Naive thymus-derived CD8-positive, alpha-beta T cell (primary cell): ENCODE data around the gene AKR1B1. TPM values are rescaled to one million over a fixed set of nuclear protein-coding genes. Genes with fewer than 3 reads are reported as not detected.
A peak's percentile ranks its signal among the peaks of the same experiment; 100 is the strongest.

ENCODE experiments used
- ATAC-seq, 2 donors: fragments of 150-1000 bp; cut with Tn5 transposase in 1 of 2; sonication (Bioruptor Pico), chemical (Tn5 transposase) in 1 of 2; 1 replicate in 1 of 2; 2 replicates in 1 of 2; pipeline ENCODE4 v1.10.0; 2021; ENCODE audit warnings: mild to moderate bottlenecking in 2 of 2, moderate library complexity in 2 of 2
- POLR2A ChIA-PET: fragments of 350-600 bp; sonication (Branson Sonifier 250); formaldehyde crosslinking; loops from one replicate; lab custom pipeline; 2021; ENCODE audit warnings: antibody characterized with exemption; lab: Charles Lee
- DNase-seq, 10 donors: peaks; one replicate each; pipeline versions ENCODE4 v3.0.0 to v3.0.0-alpha.2; 2020 to 2022
- H3K27ac Mint-ChIP-seq, 10 donors: one replicate each; pipeline ENCODE4 v1.8.0; 2020 to 2022; ENCODE audit warnings: mild to moderate bottlenecking in 10 of 10, mixed read lengths in 10 of 10, moderate library complexity in 4 of 10, inconsistent platforms in 1 of 10
- H3K27me3 Mint-ChIP-seq, 5 donors: one replicate each; pipeline ENCODE4 v1.8.0; 2021 to 2022; ENCODE audit warnings: mixed read lengths in 5 of 5
- H3K36me3 Mint-ChIP-seq, 3 donors: one replicate each; pipeline ENCODE4 v1.8.0; 2020 to 2022; ENCODE audit warnings: mixed read lengths in 3 of 3, mild to moderate bottlenecking in 2 of 3, inconsistent platforms in 1 of 3
- H3K4me1 Mint-ChIP-seq, 4 donors: one replicate each; pipeline ENCODE4 v1.8.0; 2021 to 2022; ENCODE audit warnings: mixed read lengths in 4 of 4
- H3K4me3 Mint-ChIP-seq, 10 donors: one replicate each; pipeline ENCODE4 v1.8.0; 2020 to 2022; ENCODE audit warnings: mild to moderate bottlenecking in 10 of 10, mixed read lengths in 10 of 10, moderate library complexity in 6 of 10, inconsistent platforms in 1 of 10
- H3K9me3 Mint-ChIP-seq, 9 donors: one replicate each; pipeline ENCODE4 v1.8.0; 2020 to 2022; ENCODE audit warnings: mixed read lengths in 9 of 9, mild to moderate bottlenecking in 3 of 9, inconsistent platforms in 1 of 9, moderate library complexity in 1 of 9
- polyA plus RNA-seq, 3 donors: library from polyadenylated mRNA; unstranded; fragments of 300-500 nt; fragmentation: Illumina TruSeq; gene quantifications; one replicate each; pipeline ENCODE4 v1.2.3, GENCODE V29; 2021
- total RNA-seq, 8 experiments: library from RNA in 2 of 8; stranded (reverse) in 2 of 8; gene quantifications; one replicate each; pipeline ENCODE4 v1.2.3 and lab custom pipeline; 2021 to 2026

The AKR1B1 gene
- total and polyA plus RNA-seq, 5 experiments from 2014 or later: 130 to 202 (median 181) TPM

DNA sequence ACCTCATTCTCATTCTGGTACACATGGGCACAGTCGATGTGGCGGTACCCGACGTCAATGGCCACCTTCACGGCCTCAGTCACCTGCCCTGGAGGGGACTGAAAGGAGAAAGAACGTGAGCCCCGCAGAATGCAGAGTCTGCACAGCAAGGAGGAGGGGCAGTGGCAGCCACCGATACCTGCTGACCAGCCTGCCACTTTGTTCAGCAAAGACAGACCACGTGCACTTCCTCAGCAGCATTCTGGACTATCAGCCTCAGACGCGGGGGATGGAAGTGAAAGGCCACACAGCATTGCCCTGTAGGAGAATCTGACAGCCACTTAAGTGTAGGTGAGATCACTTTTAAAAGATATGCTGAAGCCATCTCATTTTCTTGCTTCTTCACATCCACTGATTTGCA is 7.2 kb downstream of the AKR1B1 start:
- H3K4me3 Mint-ChIP-seq: no peak overlapping the region
- H3K9me3 Mint-ChIP-seq: no peaks in the 10 kb centered on the region
- H3K27ac Mint-ChIP-seq: no peak overlapping the region
- H3K4me1 Mint-ChIP-seq: peaks cover 19 to 46% (median 39%) of the 10 kb centered on the region in 4 donors
- DNase-seq (no peak), ATAC-seq (no peak)
- POLR2A ChIA-PET: no interaction called here
- no peaks in the 10 kb centered on the region for H3K27me3 Mint-ChIP-seq
- H3K36me3 Mint-ChIP-seq: peaks cover 0 to 65% (median 20%) of the 10 kb centered on the region in 3 donors

DNA sequence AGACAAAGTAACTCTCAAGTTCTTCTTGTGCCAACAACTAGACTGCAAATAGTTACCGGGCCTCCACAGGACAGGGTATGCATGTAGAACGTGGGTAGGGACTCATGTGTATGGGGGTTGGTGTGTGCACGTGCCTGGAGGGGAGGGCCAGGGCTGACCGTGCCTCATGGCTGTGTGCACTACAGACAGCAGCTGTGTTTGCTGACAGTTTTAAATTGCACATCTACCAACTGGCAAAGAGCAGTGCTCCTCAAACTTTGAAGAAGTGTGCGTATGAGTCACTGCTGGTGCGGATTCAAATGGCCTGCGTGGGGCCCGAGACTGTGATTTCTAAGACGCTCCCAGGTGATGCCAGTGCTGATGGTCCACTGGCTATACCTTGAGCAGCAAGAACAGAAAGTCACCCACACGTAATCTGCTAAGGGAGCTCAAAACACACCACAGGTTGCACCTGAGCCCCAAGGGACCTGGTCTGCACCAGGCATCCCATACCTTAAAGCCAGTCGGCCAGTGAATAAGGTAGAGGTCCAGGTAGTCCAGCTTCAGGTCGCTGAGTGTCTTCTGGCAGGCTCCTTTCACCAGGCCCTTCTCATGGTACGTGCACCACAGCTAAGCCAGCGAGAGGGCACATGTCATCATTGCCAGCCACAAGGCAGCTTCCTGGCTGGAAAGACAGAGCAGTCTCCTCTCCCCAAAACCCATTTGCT is 8.5 kb downstream of the AKR1B1 start:
- Mint-ChIP-seq H3K9me3 (no peaks in the 10 kb centered on the region), H3K36me3 (peaks cover 0 to 66% (median 19%) of the 10 kb centered on the region in 3 donors), H3K4me3 (no peak overlapping the region), H3K4me1 (peaks cover 19 to 35% (median 31%) of the 10 kb centered on the region in 4 donors), H3K27ac (no peak overlapping the region), H3K27me3 (no peaks in the 10 kb centered on the region)
- DNase-seq: no peak
- no peak for ATAC-seq
- POLR2A ChIA-PET: no interaction called here

DNA sequence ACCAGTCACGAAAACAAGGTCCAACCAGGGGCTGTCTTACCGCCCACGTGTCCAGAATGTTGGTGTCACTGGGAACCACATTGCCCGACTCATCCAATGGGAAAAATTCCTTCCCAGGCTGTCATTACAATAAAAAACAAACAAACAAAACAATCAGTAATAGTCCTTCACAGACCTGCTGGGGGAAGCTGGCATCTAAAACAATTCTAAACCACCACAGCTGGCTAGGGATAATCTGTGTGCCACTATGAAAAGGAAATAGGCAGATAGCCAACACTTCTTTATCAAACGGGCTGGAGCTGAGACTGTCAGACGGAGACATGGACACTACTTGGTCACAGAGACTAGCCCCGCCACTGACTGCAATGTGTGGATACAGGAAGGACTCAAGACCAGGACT is 9.2 kb downstream of the AKR1B1 start:
- Mint-ChIP-seq H3K4me1 (peaks cover 14 to 27% (median 24%) of the 10 kb centered on the region in 4 donors), H3K27ac (peak overlapping the region in 1 of 10 donors; percentile 61)
- no peak for ATAC-seq

GRCh38 chr7:134448356-134449229 is 10.3 kb downstream of the AKR1B1 start:
- H3K4me1 Mint-ChIP-seq: peaks cover 8 to 16% (median 13%) of the 10 kb centered on the region in 4 donors
- POLR2A ChIA-PET: no interaction called here
- H3K4me3 Mint-ChIP-seq: no peak overlapping the region
- H3K27ac Mint-ChIP-seq: no peak overlapping the region
- peaks cover 9 to 84% (median 26%) of the 10 kb centered on the region in 3 donors for H3K36me3 Mint-ChIP-seq
- no peak for DNase-seq
- ATAC-seq: no peak
- no peaks in the 10 kb centered on the region for H3K27me3 Mint-ChIP-seq
- no peaks in the 10 kb centered on the region for H3K9me3 Mint-ChIP-seq

More for the DNA sequence above, 9.2 kb downstream of the AKR1B1 start:
- no peaks in the 10 kb centered on the region for H3K9me3 Mint-ChIP-seq
- POLR2A ChIA-PET: no interaction called here
- DNase-seq: no peak
- no peak overlapping the region for H3K4me3 Mint-ChIP-seq
- H3K36me3 Mint-ChIP-seq: peaks cover 0 to 74% (median 23%) of the 10 kb centered on the region in 3 donors
- H3K27me3 Mint-ChIP-seq: no peaks in the 10 kb centered on the region

DNA sequence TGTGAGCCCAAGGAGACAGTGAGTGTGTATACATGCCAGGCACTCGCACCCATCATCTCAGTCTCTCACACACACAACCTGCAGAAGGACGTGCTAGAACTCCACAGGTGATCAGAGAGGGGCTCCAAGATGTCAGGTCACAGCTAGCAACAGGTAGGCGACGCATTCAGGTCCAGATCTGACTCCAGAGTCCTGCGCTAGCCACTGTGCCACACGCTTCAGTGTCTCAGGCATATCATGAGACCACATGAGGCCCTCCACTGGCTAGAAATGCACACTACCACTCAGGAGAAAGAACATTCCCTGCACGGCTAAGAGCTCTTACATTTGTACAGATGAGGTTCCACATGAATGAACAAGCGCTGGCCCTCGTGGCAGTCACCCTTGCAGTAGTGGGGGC is 11.5 kb downstream of the AKR1B1 start:
- no peak for ATAC-seq
- peaks cover 9 to 94% (median 36%) of the 10 kb centered on the region in 3 donors for H3K36me3 Mint-ChIP-seq
- no peaks in the 10 kb centered on the region for H3K27me3 Mint-ChIP-seq
- DNase-seq: no peak
- no peak overlapping the region for H3K27ac Mint-ChIP-seq
- POLR2A ChIA-PET: no interaction called here
- peaks cover 4 to 6% (median 6%) of the 10 kb centered on the region in 4 donors for H3K4me1 Mint-ChIP-seq
- no peak overlapping the region for H3K4me3 Mint-ChIP-seq
- H3K9me3 Mint-ChIP-seq: no peaks in the 10 kb centered on the region

GRCh38 chr7:134446923-134447322 is 12.0 kb downstream of the AKR1B1 start:
- no peaks in the 10 kb centered on the region for H3K9me3 Mint-ChIP-seq
- POLR2A ChIA-PET: no interaction called here
- H3K27me3 Mint-ChIP-seq: no peaks in the 10 kb centered on the region
- no peak overlapping the region for H3K27ac Mint-ChIP-seq
- H3K4me1 Mint-ChIP-seq: peaks cover 0 to 3% (median 2%) of the 10 kb centered on the region in 4 donors
- DNase-seq (no peak), ATAC-seq (no peak)
- peaks cover 9 to 94% (median 39%) of the 10 kb centered on the region in 3 donors for H3K36me3 Mint-ChIP-seq
- H3K4me3 Mint-ChIP-seq: no peak overlapping the region

GRCh38 chr7:134446446-134446845 is 12.5 kb downstream of the AKR1B1 start:
- Mint-ChIP-seq H3K9me3 (no peaks in the 10 kb centered on the region), H3K4me3 (no peak overlapping the region), H3K4me1 (peaks cover 0 to 3% (median 0%) of the 10 kb centered on the region in 4 donors), H3K27me3 (no peaks in the 10 kb centered on the region), H3K27ac (no peak overlapping the region), H3K36me3 (peaks cover 9 to 94% (median 39%) of the 10 kb centered on the region in 3 donors)
- POLR2A ChIA-PET: interaction anchor here (0.6 kb wide), 1 partner anchor 13 kb away, joined by 3 read pairs; no protein-coding TSS in a partner anchor
- no peak for DNase-seq
- ATAC-seq: no peak

- no peak for ATAC-seq
- no peak overlapping the region for H3K4me3 Mint-ChIP-seq
Observed at GRCh38 chr7:134444961-134445315, 14.0 kb downstream of the AKR1B1 start.

GRCh38 chr7:134444198-134444960 is 14.5 kb downstream of the AKR1B1 start:
- Mint-ChIP-seq H3K4me3 (peak overlapping the region in 1 of 10 donors; percentile 36), H3K9me3 (peaks cover 0 to 8% (median 0%) of the 10 kb centered on the region in 9 donors), H3K36me3 (peaks cover 15 to 96% (median 48%) of the 10 kb centered on the region in 3 donors), H3K27ac (peak overlapping the region in 3 of 10 donors; percentile 15 to 57 (median 48)), H3K4me1 (peaks cover 0 to 3% (median 0%) of the 10 kb centered on the region in 4 donors), H3K27me3 (no peaks in the 10 kb centered on the region)
- ATAC-seq (no peak), DNase-seq (no peak)
- POLR2A ChIA-PET: interaction anchor here (0.5 kb wide), 1 partner anchor 152 kb away, joined by 3 read pairs; no protein-coding TSS in a partner anchor

More at GRCh38 chr7:134444961-134445315, 14.0 kb downstream of the AKR1B1 start:
- Mint-ChIP-seq H3K27ac (peak overlapping the region in 1 of 10 donors; percentile 73), H3K36me3 (peaks cover 15 to 96% (median 49%) of the 10 kb centered on the region in 3 donors), H3K9me3 (peaks cover 0 to 6% (median 0%) of the 10 kb centered on the region in 9 donors), H3K27me3 (no peaks in the 10 kb centered on the region), H3K4me1 (peaks cover 0 to 3% (median 0%) of the 10 kb centered on the region in 4 donors)
- DNase-seq: no peak
- POLR2A ChIA-PET: no interaction called here

DNA sequence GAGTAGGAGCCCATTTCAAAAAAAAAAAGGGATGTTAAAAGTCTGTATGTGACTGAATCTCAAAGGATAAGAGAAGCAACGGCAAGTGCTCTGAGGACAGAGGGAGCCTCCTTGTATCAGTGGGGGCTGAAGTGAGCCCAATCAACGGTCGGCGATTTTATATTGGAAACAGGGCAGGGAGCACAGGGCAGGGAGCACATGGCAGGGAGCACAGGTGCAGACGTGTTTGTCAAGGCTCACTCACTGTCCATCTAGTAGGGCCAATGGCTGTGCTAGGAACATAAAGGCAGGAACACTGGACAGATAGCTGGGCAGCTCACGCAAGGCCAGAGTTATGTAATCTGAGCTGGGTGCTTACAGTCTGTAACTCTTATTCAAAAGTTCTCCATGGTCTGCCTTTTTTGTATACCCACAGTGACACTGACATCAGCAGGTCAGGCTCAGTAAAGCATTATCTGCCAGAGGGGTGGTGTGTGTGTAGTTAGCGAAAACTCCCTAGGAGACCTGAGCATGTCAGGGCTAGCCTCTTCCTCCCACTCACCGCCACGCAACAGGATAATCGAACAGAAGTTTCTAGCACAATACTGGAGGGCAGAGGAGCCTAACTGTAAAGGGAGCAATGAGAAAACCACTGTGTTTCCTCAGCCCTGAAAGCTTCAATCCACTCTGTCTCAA is 15.4 kb downstream of the AKR1B1 start:
- Mint-ChIP-seq H3K36me3 (peaks cover 19 to 92% (median 50%) of the 10 kb centered on the region in 3 donors), H3K4me1 (peaks cover 0 to 3% (median 0%) of the 10 kb centered on the region in 4 donors), H3K4me3 (no peak overlapping the region), H3K27ac (peak overlapping the region in 4 of 10 donors; percentile 9 to 48 (median 39)), H3K9me3 (peaks cover 0 to 12% (median 2%) of the 10 kb centered on the region in 9 donors), H3K27me3 (no peaks in the 10 kb centered on the region)
- POLR2A ChIA-PET: no interaction called here
- no peak for DNase-seq
- ATAC-seq: no peak

DNA sequence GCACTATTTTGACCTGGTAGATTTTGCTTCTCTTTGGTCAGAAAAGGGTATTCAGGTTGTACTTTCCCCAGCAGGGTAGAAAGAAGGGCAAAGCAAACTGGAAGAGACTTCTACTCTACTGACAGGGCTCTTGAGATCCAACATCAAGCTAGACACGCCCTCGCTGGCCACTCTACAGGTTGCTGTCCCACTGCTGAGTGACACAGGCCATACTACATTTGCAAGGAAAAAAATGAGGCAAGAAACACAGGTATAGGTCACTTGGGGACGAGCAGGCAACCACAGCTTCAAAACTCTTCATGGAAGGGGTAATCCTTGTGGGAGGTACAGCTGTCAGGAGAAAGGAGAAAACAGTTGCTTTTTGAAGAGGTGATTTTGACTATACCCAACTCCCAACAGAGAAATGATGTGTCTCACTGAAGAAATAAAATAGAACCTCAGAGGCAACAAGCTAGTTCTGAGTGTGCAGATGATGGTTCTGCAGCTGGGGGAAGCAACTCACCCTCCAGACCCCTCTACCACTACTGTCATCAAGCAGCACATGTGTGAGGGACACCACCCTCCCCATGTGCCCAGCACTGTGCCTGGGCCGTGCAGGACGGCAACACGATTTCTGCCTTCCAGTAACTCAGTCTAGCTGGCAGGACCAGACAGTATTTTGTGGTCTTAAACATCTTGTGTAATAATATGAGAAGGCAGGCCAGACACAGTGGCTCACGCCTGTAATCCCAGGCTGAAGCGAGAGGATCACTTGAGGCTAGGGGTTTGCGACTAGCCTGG is 16.3 kb downstream of the AKR1B1 start:
- POLR2A ChIA-PET: no interaction called here
- peak overlapping the region in 3 of 10 donors; percentile 28 to 37 (median 35) for H3K27ac Mint-ChIP-seq

More for the DNA sequence above, 16.3 kb downstream of the AKR1B1 start:
- Mint-ChIP-seq H3K36me3 (peaks cover 23 to 84% (median 53%) of the 10 kb centered on the region in 3 donors), H3K9me3 (peaks cover 0 to 16% (median 5%) of the 10 kb centered on the region in 9 donors), H3K27me3 (no peaks in the 10 kb centered on the region), H3K4me3 (no peak overlapping the region), H3K4me1 (peaks cover 0 to 3% (median 0%) of the 10 kb centered on the region in 4 donors)
- ATAC-seq (no peak), DNase-seq (no peak)
